ENCODE measurements around the gene UBC. TPM values are rescaled to one million over a fixed set of nuclear protein-coding genes. Genes with fewer than 3 reads are reported as not detected.

UBC gene
- 492 and 503 TPM in 2 replicates for total RNA-seq (2014; rRNA removed; shearing (Covaris generic))

DNA sequence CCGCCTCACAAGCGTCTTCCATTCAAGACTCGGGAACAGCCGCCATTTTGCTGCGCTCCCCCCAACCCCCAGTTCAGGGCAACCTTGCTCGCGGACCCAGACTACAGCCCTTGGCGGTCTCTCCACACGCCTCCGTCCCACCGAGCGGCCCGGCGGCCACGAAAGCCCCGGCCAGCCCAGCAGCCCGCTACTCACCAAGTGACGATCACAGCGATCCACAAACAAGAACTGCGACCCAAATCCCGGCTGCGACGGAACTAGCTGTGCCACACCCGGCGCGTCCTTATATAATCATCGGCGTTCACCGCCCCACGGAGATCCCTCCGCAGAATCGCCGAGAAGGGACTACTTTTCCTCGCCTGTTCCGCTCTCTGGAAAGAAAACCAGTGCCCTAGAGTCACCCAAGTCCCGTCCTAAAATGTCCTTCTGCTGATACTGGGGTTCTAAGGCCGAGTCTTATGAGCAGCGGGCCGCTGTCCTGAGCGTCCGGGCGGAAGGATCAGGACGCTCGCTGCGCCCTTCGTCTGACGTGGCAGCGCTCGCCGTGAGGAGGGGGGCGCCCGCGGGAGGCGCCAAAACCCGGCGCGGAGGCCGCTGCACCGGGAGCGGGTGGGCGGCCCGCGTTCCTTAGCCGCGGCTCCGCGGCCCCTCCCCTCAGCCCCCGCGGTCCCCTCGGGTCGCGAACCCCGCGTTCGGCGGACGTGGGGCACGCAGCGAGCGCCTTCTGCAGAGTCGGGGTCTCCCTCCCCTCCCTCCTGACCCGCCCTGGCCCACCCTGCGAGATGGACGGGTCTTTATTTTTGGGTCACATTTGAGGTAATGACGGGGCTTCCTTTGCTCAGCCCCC is at the start of gene UBC:
Gene UBC (minus strand): TSS at position 259 of the 847 bp plus-strand sequence. CDS start 879 bp downstream, outside the sequence.
- Histone ChIP-seq H3K9me3 (replicated peaks) (no peaks in the 10 kb centered on the region), H3K27me3 (no peaks in the 10 kb centered on the region), H3K27ac (peak within 1 kb of the TSS; percentile 99), H3K4me1 (peaks cover 20% of the 10 kb centered on the region; the same call in 1 of the 2 replicates), H3K36me3 (peaks cover 19% of the 10 kb centered on the region), H3K4me3 (peak within 1 kb of the TSS; percentile 98)
- peak; percentile 88 to 90 for DNase-seq

DNA sequence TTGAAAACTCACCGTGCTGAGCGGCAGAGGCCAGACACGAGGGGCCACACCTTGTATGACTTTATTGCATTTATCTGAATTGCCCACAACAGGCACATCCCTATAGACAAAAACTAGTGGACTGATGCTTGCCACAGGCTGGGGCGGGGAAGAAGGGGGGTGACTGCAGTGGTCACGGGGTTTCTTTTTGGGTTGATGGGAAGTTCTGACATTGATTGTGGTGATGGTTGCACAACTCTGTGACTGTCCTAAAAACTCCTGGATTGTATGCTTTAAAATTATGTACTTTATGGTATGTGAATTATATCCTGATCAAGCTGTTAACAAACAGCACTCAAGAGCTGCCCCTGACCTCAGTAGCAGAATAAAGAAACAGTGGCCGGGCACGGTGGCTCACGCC is 48.8 kb upstream of the UBC start:
- no peak for DNase-seq
- H3K27ac ChIP-seq: no peak overlapping the region
- H3K4me3 ChIP-seq: no peak overlapping the region
- H3K4me1 ChIP-seq: no peaks in the 10 kb centered on the region
- no peaks in the 10 kb centered on the region for H3K27me3 ChIP-seq
- H3K9me3 ChIP-seq (replicated peaks): no peaks in the 10 kb centered on the region
- H3K36me3 ChIP-seq: peaks cover 49% of the 10 kb centered on the region

GRCh38 chr12:124961055-124961454 is 46.6 kb upstream of the UBC start:
- Histone ChIP-seq H3K27me3 (no peaks in the 10 kb centered on the region), H3K36me3 (peaks cover 56% of the 10 kb centered on the region), H3K9me3 (replicated peaks) (no peaks in the 10 kb centered on the region), H3K4me3 (no peak overlapping the region), H3K4me1 (no peaks in the 10 kb centered on the region), H3K27ac (no peak overlapping the region)
- DNase-seq: no peak

DNA sequence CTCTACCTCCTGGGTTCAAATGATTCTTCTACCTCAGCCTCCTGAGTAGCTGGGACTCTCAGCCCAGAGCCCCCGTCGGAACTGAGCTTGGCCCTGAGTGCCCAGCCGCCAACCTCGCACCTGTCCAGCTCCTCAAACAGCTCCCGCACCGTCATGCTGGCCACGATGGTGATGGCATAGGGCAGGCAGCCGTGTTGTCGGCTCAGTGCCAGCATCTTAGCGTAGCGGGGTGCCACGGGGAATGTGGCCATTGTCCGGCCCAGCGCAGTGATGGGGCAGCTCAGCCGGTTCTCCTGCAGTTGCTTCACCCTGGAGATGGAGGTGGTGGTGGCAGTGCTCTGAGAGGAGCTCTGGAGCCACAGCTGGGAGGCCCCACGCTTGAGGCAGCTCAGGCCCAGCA is 42.1 kb upstream of the UBC start:
- Histone ChIP-seq H3K4me3 (no peak overlapping the region), H3K36me3 (peaks cover 41% of the 10 kb centered on the region), H3K27ac (no peak overlapping the region), H3K4me1 (no peaks in the 10 kb centered on the region), H3K9me3 (replicated peaks) (no peaks in the 10 kb centered on the region), H3K27me3 (no peaks in the 10 kb centered on the region)
- no peak for DNase-seq

DNA sequence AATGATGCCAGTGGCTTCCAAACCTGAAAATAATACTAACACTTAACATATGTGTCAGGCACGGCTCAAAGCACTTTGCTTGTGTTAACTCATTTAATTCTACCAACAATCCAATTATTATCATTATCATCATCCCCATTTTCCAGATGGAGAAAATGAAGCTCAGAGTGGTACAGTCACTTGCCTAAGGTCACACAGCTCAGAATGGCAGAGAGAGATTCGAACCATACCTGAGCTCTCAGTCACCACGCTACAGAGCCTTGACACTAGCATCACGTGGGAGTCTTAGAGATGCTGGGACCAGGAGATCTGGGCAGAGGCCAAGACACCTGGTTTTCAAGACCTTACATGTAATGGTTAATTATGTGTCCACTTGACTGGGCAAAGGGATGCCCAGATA is 40.3 kb upstream of the UBC start:
- no peak for DNase-seq
- Histone ChIP-seq H3K9me3 (replicated peaks) (no peaks in the 10 kb centered on the region), H3K36me3 (peaks cover 29% of the 10 kb centered on the region), H3K27ac (no peak overlapping the region), H3K27me3 (no peaks in the 10 kb centered on the region), H3K4me1 (no peaks in the 10 kb centered on the region), H3K4me3 (no peak overlapping the region)

GRCh38 chr12:124953689-124954405 is 39.4 kb upstream of the UBC start:
- no peak overlapping the region for H3K27ac ChIP-seq
- H3K9me3 ChIP-seq (replicated peaks): no peaks in the 10 kb centered on the region
- no peak overlapping the region for H3K4me3 ChIP-seq
- H3K27me3 ChIP-seq: no peaks in the 10 kb centered on the region
- no peak for DNase-seq
- peaks cover 23% of the 10 kb centered on the region for H3K36me3 ChIP-seq
- H3K4me1 ChIP-seq: no peaks in the 10 kb centered on the region

DNA sequence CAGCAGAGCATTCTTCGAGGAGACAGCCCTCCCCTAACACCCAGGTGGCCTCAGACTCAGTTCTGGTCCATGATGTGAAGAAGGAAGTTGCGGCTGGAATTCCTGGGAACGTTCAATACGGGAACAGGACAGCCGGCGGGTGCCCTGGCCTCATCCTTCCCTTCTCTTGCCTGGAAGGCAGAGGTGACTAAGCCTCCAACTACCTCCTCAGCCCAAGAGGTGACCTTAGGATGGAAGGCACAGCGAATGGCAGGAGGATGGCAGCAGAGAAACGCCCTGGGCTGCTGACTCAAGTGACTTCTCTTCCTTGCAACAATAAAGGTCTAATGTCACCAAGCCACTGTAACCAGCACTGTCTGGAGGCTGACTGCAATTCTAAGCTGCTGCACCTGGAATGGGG is 38.4 kb upstream of the UBC start:
- Histone ChIP-seq H3K27ac (no peak overlapping the region), H3K9me3 (replicated peaks) (no peaks in the 10 kb centered on the region), H3K36me3 (peaks cover 15% of the 10 kb centered on the region), H3K4me1 (no peaks in the 10 kb centered on the region), H3K4me3 (no peak overlapping the region), H3K27me3 (no peaks in the 10 kb centered on the region)
- no peak for DNase-seq

GRCh38 chr12:124952295-124952694 is 37.8 kb upstream of the UBC start:
- Histone ChIP-seq H3K4me1 (no peaks in the 10 kb centered on the region), H3K27me3 (no peaks in the 10 kb centered on the region), H3K27ac (no peak overlapping the region), H3K4me3 (no peak overlapping the region), H3K36me3 (peaks cover 11% of the 10 kb centered on the region), H3K9me3 (replicated peaks) (no peaks in the 10 kb centered on the region)
- no peak for DNase-seq

DNA sequence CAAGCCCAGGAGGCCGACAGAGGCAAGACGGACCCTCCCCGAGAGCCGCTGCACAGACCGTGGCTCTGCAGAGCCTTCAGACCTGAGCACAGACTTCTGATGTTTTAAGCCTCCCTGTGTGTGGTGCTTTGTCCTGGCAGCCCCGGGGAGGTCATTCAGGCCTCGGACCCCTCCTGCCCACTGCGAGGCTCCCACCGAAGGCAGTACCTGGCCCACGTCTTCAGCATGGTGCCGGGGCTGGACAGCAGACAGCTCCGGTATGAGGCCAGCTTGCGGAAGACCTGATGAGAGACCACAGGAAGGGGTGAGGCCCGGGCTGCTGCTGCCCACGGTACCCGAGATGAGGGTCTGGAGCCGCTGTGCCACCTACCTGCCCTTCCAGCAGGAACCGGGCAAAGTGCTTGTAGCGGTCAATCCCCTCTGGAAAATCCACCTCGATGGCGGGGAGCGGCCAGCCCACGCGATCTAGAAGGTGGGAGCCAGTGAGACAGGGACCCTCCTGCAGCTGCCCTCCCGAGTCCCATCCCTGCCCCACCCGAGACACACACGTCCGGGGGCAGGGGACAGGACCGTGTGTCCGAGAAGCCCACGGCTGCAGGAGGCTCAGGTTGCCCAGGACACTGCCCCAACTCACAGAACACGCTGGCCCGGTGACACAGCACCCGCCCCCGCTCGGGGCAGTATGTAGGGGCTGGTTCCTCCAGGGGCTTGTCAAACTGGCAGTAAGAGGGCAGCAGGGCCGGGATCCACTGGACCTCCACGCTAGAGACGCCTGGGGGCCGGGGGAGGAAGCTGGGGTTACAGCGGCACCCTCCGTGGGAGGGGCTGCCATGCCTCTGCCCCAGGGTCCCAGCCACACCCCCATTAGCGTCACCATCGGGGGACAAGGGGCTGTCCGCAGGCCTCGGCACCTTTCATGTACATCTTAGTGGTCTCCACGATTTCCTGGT is 35.6 kb upstream of the UBC start:
- Histone ChIP-seq H3K36me3 (peaks cover 3% of the 10 kb centered on the region), H3K27me3 (no peaks in the 10 kb centered on the region), H3K4me1 (no peaks in the 10 kb centered on the region), H3K9me3 (replicated peaks) (no peaks in the 10 kb centered on the region), H3K27ac (no peak overlapping the region), H3K4me3 (no peak overlapping the region)
- no peak for DNase-seq

DNA sequence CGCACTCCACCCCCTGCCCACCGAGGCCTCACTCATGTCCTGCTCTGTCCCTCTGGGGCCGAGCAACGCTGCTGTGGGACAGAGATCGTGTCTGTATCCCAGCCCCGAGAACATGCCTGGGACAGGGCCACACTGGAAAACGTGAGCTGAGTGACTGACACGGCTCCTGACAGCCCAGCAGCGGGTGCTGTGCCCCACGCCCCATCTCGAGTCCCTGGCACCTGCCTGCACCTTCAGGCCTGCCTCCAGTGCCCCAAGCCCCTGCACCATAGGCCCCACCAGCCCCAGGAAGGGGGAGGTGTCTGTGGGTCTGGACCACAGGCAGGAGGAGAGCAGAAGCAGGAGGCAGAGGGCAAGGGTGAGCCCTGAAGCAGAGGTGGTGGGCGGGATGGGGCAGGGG is 34.6 kb upstream of the UBC start:
- Histone ChIP-seq H3K36me3 (no peaks in the 10 kb centered on the region), H3K27ac (no peak overlapping the region), H3K9me3 (replicated peaks) (no peaks in the 10 kb centered on the region), H3K4me1 (no peaks in the 10 kb centered on the region), H3K27me3 (no peaks in the 10 kb centered on the region), H3K4me3 (no peak overlapping the region)
- DNase-seq: no peak

DNA sequence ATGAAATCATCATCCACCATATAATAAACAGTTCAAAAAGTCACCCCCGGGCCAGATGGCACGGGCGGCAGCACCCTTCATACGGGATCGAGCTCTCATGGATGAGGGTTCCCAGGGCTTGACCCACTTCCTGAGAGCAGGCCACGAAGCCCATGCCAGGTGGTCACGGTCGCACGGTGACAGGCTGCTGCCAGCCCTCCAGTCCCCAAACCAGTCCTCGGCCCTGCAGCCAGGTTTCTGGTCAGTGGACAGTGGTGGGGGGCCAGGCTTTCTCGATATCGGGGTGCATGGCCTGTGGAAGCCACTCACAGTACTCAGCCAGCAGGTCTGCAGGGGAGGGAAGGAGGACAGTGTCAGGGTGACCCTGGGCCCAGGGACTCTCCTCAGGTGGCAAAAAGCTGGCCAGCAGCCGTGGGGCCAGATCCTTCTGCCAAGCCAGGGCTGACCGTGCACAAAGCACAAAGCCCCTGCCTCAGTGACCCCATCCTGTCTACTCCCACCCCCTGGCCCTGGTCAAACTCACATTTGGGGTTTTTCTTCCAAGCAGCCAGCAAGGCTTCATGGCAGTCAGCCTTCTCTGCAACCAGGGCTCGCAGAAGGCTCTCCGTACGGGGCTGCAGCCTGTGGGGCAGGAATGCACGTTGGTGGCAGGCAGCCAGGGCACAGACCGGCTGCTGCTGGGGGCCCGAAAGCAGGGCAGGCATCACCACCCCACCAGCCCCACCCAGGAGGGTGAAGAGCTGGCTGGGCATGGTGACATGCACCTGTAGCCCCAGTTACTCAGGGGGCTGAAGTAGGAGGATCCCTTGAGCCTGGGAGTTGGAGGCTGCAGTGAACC is 33.3 kb upstream of the UBC start:
- no peak for DNase-seq
- H3K4me3 ChIP-seq: no peak overlapping the region
- H3K27ac ChIP-seq: no peak overlapping the region
- H3K9me3 ChIP-seq (replicated peaks): no peaks in the 10 kb centered on the region
- no peaks in the 10 kb centered on the region for H3K27me3 ChIP-seq
- no peaks in the 10 kb centered on the region for H3K4me1 ChIP-seq
- H3K36me3 ChIP-seq: no peaks in the 10 kb centered on the region

GRCh38 chr12:124947013-124947412 is 32.6 kb upstream of the UBC start:
- Histone ChIP-seq H3K4me3 (no peak overlapping the region), H3K4me1 (no peaks in the 10 kb centered on the region), H3K27ac (no peak overlapping the region), H3K27me3 (no peaks in the 10 kb centered on the region), H3K9me3 (replicated peaks) (no peaks in the 10 kb centered on the region), H3K36me3 (no peaks in the 10 kb centered on the region)
- DNase-seq: no peak

DNA sequence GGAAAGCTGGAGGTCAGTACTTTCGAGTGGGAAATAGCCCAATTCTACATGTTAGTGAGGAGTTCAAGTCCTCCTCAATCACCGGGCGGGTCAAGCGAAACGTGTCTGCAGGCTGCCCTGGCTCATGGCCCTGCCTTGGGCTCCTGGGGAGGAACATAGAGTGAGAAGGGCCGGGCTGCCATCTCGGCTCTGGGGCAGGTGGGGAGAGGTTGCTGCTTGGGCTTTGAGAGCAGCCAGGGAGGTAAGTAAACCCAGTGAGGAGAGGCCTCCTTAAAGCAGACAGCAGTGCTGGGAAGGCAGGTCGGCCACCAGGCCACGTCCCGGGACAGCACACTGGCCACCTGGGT is 32.0 kb upstream of the UBC start:
- Histone ChIP-seq H3K4me1 (no peaks in the 10 kb centered on the region), H3K4me3 (no peak overlapping the region), H3K27me3 (no peaks in the 10 kb centered on the region), H3K9me3 (replicated peaks) (no peaks in the 10 kb centered on the region), H3K36me3 (no peaks in the 10 kb centered on the region), H3K27ac (no peak overlapping the region)
- DNase-seq: no peak

DNA sequence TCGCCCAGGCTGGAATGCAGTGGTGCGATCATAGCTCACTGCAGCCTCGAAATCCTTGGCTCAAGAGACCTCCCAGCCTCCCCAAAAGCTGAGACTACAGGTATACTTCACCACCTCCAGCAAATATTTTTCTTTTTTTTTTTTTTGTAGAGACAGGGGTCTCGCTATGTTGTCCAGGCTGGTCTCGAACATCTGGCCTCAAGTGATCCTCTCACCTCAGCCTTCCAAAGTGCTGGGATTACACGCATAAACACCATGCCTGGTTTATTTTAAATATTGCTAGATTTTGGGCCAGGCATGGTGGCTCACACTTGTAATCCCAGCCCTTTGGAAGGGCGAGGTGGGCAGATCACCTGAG is 26.7 kb upstream of the UBC start:
- DNase-seq: no peak
- H3K27ac ChIP-seq: no peak overlapping the region
- no peaks in the 10 kb centered on the region for H3K36me3 ChIP-seq
- no peaks in the 10 kb centered on the region; the same call in 1 of the 2 replicates for H3K4me1 ChIP-seq
- H3K4me3 ChIP-seq: peak overlapping the region; percentile 48
- H3K27me3 ChIP-seq: no peaks in the 10 kb centered on the region
- no peaks in the 10 kb centered on the region for H3K9me3 ChIP-seq (replicated peaks)
